ENCODE results near the gene TMA7. TPM values are rescaled to one million over a fixed set of nuclear protein-coding genes. Genes with fewer than 3 reads are reported as not detected.

Gene TMA7
- total and polyA plus RNA-seq, 2 of the 13 experiments (the other 11 are each of a cell fraction or from before 2014, with no cell fraction given): 100 to 486 TPM

DNA sequence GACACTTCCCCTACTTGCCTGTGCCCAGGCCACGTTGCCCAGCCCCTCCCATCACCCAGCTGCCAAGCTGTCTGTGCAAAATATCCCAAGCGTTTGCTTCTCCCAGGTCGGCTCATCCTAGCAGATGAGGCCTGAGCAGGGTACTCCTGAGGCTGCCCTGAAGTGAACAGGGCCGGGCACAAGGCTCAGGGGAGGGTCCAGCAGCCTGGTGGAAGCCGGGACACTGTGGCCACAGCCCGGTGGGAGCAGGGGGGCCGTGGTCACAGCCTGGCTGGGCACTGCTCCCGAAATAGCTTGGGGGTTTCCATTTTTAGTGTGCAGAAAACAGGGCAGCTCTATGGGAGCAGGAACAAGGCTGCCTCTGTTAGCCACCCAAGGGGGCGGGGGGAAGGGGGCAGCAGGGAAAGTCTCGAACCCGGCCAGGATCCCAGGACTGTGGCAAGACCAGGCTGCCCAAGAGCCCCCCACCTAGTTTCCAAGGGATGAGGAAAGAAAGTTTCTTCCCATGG, 13.6 kb upstream of the TMA7 start (continued):
- TF ChIP-seq, protein P1, sequence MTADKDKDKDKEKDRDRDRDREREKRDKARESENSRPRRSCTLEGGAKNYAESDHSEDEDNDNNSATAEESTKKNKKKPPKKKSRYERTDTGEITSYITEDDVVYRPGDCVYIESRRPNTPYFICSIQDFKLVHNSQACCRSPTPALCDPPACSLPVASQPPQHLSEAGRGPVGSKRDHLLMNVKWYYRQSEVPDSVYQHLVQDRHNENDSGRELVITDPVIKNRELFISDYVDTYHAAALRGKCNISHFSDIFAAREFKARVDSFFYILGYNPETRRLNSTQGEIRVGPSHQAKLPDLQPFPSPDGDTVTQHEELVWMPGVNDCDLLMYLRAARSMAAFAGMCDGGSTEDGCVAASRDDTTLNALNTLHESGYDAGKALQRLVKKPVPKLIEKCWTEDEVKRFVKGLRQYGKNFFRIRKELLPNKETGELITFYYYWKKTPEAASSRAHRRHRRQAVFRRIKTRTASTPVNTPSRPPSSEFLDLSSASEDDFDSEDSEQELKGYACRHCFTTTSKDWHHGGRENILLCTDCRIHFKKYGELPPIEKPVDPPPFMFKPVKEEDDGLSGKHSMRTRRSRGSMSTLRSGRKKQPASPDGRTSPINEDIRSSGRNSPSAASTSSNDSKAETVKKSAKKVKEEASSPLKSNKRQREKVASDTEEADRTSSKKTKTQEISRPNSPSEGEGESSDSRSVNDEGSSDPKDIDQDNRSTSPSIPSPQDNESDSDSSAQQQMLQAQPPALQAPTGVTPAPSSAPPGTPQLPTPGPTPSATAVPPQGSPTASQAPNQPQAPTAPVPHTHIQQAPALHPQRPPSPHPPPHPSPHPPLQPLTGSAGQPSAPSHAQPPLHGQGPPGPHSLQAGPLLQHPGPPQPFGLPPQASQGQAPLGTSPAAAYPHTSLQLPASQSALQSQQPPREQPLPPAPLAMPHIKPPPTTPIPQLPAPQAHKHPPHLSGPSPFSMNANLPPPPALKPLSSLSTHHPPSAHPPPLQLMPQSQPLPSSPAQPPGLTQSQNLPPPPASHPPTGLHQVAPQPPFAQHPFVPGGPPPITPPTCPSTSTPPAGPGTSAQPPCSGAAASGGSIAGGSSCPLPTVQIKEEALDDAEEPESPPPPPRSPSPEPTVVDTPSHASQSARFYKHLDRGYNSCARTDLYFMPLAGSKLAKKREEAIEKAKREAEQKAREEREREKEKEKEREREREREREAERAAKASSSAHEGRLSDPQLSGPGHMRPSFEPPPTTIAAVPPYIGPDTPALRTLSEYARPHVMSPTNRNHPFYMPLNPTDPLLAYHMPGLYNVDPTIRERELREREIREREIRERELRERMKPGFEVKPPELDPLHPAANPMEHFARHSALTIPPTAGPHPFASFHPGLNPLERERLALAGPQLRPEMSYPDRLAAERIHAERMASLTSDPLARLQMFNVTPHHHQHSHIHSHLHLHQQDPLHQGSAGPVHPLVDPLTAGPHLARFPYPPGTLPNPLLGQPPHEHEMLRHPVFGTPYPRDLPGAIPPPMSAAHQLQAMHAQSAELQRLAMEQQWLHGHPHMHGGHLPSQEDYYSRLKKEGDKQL (CRISPR knock-in tag; IDR thresholded peaks at IDR 0.05; ENCODE audit: low read depth): no peak
- TF ChIP-seq RBM39 (IDR thresholded peaks at IDR 0.05; ENCODE audit: low read depth, low read length, poor library complexity, severe bottlenecking) (peak; percentile 42), SIX4 (CRISPR knock-in tag; IDR thresholded peaks at IDR 0.05) (no peak), SPEN (CRISPR knock-in tag; IDR thresholded peaks at IDR 0.05; ENCODE audit: low read depth) (no peak), ZFP41 (CRISPR knock-in tag; IDR thresholded peaks at IDR 0.05; ENCODE audit: borderline replicate concordance) (no peak), NR1H2 (CRISPR knock-in tag; IDR thresholded peaks at IDR 0.05; ENCODE audit: borderline replicate concordance, low read depth) (0 out of 2 replicates have a peak, but pooled peaks have one; percentile 28), TGIF2 (CRISPR knock-in tag; IDR thresholded peaks at IDR 0.05) (no peak), NCOR1 (IDR thresholded peaks at IDR 0.05; ENCODE audit: borderline replicate concordance, low read length) (no peak), SMARCE1 (IDR thresholded peaks at IDR 0.05; ENCODE audit: borderline replicate concordance) (no peak), HHEX (CRISPR knock-in tag; IDR thresholded peaks at IDR 0.05) (no peak), ZNF572 (CRISPR knock-in tag; IDR thresholded peaks at IDR 0.05) (no peak), RBFOX2 (IDR thresholded peaks at IDR 0.05; ENCODE audit: low read depth, low read length) (peak; percentile 63; the same call in 1 of the 2 replicates), SIN3B (IDR thresholded peaks at IDR 0.05; ENCODE audit: low read length) (no peak), POLR2A (IDR thresholded peaks at IDR 0.05; ENCODE audit: insufficient read depth in 1 of 2, low read depth in 2 of 2, low read length in 2 of 2) (peak in 1 of 2 experiments; percentile 26; a peak in 1 of 4 replicates), ZFP36L1 (CRISPR knock-in tag; IDR thresholded peaks at IDR 0.05) (no peak), RXRB (CRISPR knock-in tag; IDR thresholded peaks at IDR 0.05; ENCODE audit: borderline replicate concordance) (no peak)
- TF ChIP-seq, protein P2, sequence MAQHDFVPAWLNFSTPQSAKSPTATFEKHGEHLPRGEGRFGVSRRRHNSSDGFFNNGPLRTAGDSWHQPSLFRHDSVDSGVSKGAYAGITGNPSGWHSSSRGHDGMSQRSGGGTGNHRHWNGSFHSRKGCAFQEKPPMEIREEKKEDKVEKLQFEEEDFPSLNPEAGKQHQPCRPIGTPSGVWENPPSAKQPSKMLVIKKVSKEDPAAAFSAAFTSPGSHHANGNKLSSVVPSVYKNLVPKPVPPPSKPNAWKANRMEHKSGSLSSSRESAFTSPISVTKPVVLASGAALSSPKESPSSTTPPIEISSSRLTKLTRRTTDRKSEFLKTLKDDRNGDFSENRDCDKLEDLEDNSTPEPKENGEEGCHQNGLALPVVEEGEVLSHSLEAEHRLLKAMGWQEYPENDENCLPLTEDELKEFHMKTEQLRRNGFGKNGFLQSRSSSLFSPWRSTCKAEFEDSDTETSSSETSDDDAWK (CRISPR knock-in tag; IDR thresholded peaks at IDR 0.05): no peak
- TF ChIP-seq, protein P3, sequence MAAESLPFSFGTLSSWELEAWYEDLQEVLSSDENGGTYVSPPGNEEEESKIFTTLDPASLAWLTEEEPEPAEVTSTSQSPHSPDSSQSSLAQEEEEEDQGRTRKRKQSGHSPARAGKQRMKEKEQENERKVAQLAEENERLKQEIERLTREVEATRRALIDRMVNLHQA (CRISPR knock-in tag; IDR thresholded peaks at IDR 0.05): no peak
- TF ChIP-seq, protein P4, sequence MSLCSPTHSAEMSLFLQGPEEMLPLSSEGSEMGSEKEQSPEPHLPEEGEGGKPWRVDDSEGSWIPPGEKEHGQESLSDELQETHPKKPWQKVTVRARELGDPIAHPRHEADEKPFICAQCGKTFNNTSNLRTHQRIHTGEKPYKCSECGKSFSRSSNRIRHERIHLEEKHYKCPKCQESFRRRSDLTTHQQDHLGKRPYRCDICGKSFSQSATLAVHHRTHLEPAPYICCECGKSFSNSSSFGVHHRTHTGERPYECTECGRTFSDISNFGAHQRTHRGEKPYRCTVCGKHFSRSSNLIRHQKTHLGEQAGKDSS (CRISPR knock-in tag; IDR thresholded peaks at IDR 0.05; ENCODE audit: borderline replicate concordance, low read depth): 0 out of 2 replicates have a peak, but pooled peaks have one; percentile 7
- TF ChIP-seq, protein P5, sequence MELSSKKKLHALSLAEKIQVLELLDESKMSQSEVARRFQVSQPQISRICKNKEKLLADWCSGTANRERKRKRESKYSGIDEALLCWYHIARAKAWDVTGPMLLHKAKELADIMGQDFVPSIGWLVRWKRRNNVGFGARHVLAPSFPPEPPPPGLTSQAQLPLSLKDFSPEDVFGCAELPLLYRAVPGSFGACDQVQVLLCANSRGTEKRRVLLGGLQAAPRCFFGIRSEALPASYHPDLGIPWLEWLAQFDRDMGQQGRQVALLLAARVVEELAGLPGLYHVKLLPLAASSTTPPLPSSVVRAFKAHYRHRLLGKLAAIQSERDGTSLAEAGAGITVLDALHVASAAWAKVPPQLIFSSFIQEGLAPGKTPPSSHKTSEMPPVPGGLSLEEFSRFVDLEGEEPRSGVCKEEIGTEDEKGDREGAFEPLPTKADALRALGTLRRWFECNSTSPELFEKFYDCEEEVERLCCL (CRISPR knock-in tag; IDR thresholded peaks at IDR 0.05; ENCODE audit: borderline replicate concordance): 0 out of 2 replicates have a peak, but pooled peaks have one; percentile 42
